Measurements from ENCODE around the gene CACNA2D4. TPM values are rescaled to one million over a fixed set of nuclear protein-coding genes. Genes with fewer than 3 reads are reported as not detected.

CACNA2D4 gene
- total and polyA plus RNA-seq, 2 of the 13 experiments (the other 11 are each of a cell fraction or from before 2014, with no cell fraction given), result 14.2 to 136 TPM

DNA sequence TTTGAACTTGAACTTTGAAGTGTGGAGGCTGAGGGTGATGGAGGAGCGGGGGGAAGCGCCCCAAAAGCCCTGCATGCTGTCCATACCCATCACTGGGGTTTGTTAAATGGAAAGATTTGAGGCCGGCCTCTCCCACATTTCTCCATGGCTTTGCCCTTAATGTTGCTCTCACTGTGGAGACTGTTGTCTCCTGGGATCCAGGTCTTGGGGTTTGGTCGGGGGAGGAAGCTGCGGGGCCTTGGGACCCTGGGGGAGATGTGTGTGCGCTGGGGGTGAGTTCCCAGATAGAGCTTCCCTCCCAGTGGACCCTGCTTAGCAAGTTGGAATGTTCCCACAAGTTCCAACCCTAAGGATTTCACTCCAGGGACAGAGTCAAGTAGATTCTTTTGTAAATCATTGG is 126.0 kb downstream of the CACNA2D4 start:
- in situ Hi-C loops (cut with HindIII; ENCODE audit: extremely low pct_ligation_motif_present, low pct_unique_long_range_greater_than_20kb) (loop anchor here (5.0 kb wide), 2 partner anchors 140 to 145 kb away; no protein-coding TSS in a partner anchor), intact Hi-C loops (cut with micrococcal nuclease; ENCODE audit: unreplicated experiment) (loop anchor here (5.0 kb wide), 1 partner anchor 100 kb away; the partner anchor contains the start of gene ADIPOR2)
- CTCF ChIA-PET (ENCODE audit: low intra/inter-chr PET ratio, low total read pairs), result interaction anchor here (0.8 to 1.6 kb wide), 2 partner anchors 82 to 140 kb away, joined by 3 to 7 read pairs; no protein-coding TSS in a partner anchor
- Histone ChIP-seq H4K20me1 (ENCODE audit: insufficient read depth, low read length) (no peaks in the 10 kb centered on the region), H3K27ac (ENCODE audit: extremely low read length, insufficient read depth, low read length) (no peak overlapping the region), H3K9me3 (ENCODE audit: low read length) (no peaks in the 10 kb centered on the region), H3K4me1 (ENCODE audit: insufficient read depth, low read length) (peaks cover 19% of the 10 kb centered on the region; the same call in 1 of the 2 replicates), H3K36me3 (replicated peaks in 1 of 2; ENCODE audit: control insufficient read depth in 1 of 2, insufficient read depth in 2 of 2, low read length in 2 of 2) (peaks cover 0 to 13% of the 10 kb centered on the region in 2 experiments; a peak in 2 of 5 replicates), H3K4me2 (ENCODE audit: low read depth, low read length) (no peak overlapping the region), H3K4me3 (replicated peaks in 1 of 3; ENCODE audit: insufficient read depth in 1 of 3, low read depth in 2 of 3, low read length in 3 of 3) (no peak overlapping the region), H3K79me2 (ENCODE audit: insufficient read depth, low read length) (no peaks in the 10 kb centered on the region), H3K27me3 (ENCODE audit: control insufficient read depth in 1 of 2, insufficient read depth in 2 of 2, low read length in 2 of 2) (no peaks in the 10 kb centered on the region), H2AFZ (ENCODE audit: low read length) (no peak overlapping the region), H3K9ac (ENCODE audit: insufficient read depth, low read depth, low read length) (no peak overlapping the region)
- TSS peak; percentile 43 for BruUV-seq (replicated peaks)
- WGBS (ENCODE audit: low lambda C conversion rate), result 88% methylated on average over 4 of the region's 6 CpGs
- ATAC-seq, result no peak
- DNase-seq (ENCODE audit: low spot score), result no peak
- POLR2A ChIA-PET, result interaction anchor here (1.1 kb wide), 1 partner anchor 131 kb away, joined by 3 read pairs; no protein-coding TSS in a partner anchor
- no peak for FAIRE-seq
- no peak for TF ChIP-seq MEF2D (CRISPR knock-in tag; IDR thresholded peaks at IDR 0.05)
- TF ChIP-seq, protein P1, sequence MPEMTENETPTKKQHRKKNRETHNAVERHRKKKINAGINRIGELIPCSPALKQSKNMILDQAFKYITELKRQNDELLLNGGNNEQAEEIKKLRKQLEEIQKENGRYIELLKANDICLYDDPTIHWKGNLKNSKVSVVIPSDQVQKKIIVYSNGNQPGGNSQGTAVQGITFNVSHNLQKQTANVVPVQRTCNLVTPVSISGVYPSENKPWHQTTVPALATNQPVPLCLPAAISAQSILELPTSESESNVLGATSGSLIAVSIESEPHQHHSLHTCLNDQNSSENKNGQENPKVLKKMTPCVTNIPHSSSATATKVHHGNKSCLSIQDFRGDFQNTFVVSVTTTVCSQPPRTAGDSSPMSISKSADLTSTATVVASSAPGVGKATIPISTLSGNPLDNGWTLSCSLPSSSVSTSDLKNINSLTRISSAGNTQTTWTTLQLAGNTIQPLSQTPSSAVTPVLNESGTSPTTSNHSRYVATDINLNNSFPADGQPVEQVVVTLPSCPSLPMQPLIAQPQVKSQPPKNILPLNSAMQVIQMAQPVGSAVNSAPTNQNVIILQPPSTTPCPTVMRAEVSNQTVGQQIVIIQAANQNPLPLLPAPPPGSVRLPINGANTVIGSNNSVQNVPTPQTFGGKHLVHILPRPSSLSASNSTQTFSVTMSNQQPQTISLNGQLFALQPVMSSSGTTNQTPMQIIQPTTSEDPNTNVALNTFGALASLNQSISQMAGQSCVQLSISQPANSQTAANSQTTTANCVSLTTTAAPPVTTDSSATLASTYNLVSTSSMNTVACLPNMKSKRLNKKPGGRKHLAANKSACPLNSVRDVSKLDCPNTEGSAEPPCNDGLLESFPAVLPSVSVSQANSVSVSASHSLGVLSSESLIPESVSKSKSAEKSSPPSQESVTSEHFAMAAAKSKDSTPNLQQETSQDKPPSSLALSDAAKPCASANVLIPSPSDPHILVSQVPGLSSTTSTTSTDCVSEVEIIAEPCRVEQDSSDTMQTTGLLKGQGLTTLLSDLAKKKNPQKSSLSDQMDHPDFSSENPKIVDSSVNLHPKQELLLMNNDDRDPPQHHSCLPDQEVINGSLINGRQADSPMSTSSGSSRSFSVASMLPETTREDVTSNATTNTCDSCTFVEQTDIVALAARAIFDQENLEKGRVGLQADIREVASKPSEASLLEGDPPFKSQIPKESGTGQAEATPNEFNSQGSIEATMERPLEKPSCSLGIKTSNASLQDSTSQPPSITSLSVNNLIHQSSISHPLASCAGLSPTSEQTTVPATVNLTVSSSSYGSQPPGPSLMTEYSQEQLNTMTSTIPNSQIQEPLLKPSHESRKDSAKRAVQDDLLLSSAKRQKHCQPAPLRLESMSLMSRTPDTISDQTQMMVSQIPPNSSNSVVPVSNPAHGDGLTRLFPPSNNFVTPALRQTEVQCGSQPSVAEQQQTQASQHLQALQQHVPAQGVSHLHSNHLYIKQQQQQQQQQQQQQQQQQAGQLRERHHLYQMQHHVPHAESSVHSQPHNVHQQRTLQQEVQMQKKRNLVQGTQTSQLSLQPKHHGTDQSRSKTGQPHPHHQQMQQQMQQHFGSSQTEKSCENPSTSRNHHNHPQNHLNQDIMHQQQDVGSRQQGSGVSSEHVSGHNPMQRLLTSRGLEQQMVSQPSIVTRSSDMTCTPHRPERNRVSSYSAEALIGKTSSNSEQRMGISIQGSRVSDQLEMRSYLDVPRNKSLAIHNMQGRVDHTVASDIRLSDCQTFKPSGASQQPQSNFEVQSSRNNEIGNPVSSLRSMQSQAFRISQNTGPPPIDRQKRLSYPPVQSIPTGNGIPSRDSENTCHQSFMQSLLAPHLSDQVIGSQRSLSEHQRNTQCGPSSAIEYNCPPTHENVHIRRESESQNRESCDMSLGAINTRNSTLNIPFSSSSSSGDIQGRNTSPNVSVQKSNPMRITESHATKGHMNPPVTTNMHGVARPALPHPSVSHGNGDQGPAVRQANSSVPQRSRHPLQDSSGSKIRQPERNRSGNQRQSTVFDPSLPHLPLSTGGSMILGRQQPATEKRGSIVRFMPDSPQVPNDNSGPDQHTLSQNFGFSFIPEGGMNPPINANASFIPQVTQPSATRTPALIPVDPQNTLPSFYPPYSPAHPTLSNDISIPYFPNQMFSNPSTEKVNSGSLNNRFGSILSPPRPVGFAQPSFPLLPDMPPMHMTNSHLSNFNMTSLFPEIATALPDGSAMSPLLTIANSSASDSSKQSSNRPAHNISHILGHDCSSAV (CRISPR knock-in tag; IDR thresholded peaks at IDR 0.05; ENCODE audit: borderline replicate concordance), result no peak
- TF ChIP-seq, protein P2, sequence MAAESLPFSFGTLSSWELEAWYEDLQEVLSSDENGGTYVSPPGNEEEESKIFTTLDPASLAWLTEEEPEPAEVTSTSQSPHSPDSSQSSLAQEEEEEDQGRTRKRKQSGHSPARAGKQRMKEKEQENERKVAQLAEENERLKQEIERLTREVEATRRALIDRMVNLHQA (CRISPR knock-in tag; IDR thresholded peaks at IDR 0.05), result no peak
- peak; percentile 59; the same call in 1 of the 2 replicates for TF ChIP-seq POLR2G (IDR thresholded peaks at IDR 0.05; ENCODE audit: low read depth, low read length)
- peak; percentile 35 for TF ChIP-seq RBM22 (optimal IDR thresholded peaks at IDR 0.05; ENCODE audit: low read length)
